Skin of body (tissue), 2 donors: ENCODE results near the gene MOGAT1. TPM values are rescaled to one million over a fixed set of nuclear protein-coding genes. Genes with fewer than 3 reads are reported as not detected.

ENCODE experiments used
- DNase-seq: peaks from one replicate; lab custom pipeline; 2025; lab: John Stamatoyannopoulos, UW
- total RNA-seq: library from RNA; depleted of rRNA; stranded (reverse); fragments of >200 nt; gene quantifications from one replicate; pipeline ENCODE4 v1.2.3, GENCODE V29; 2014

MOGAT1 gene, protein sequence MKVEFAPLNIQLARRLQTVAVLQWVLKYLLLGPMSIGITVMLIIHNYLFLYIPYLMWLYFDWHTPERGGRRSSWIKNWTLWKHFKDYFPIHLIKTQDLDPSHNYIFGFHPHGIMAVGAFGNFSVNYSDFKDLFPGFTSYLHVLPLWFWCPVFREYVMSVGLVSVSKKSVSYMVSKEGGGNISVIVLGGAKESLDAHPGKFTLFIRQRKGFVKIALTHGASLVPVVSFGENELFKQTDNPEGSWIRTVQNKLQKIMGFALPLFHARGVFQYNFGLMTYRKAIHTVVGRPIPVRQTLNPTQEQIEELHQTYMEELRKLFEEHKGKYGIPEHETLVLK
- total RNA-seq = 2.5 TPM

DNA sequence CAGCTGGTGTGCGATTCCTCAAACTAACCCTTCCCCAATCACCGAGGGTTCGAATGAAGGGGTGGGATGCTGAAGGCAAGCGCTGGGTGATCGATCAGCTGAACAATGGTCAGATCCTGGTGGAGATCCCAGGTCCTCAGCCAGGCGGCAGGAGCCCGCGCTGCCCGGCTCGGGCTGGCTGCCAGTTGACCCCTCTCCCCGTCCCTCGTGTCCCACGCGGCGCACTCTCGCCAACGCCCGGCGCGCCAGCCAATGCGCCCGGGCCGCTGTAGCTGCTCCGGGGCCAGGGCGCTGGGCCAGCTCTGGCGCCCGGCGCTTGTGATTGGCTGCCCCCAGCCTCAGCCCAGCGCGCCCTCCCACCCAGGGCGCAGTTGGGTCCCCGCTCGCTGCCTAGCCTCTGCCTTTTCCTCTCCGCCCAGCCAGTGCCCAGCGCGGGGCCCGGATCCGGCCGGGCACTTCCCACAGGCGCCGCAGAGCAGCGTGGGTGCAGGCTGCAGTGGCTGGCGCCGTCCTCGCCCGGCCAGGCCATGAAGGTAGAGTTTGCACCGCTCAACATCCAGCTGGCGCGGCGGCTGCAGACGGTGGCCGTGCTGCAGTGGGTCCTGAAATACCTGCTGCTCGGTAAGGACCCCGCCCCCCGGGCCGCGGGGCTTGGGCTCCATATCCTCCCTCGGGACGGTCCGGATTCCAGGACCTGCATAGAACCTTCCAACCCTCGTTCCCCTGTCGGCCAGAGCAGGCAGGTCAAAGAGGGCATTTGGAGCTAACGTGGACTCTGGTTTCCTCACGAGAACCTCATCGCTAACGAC lies at the start of gene MOGAT1:
Gene MOGAT1, plus strand, starts transcription at position 400 of the 809 bp plus-strand sequence. Its CDS starts 128 bp downstream, at position 528.
- DNase-seq = no peak

DNA sequence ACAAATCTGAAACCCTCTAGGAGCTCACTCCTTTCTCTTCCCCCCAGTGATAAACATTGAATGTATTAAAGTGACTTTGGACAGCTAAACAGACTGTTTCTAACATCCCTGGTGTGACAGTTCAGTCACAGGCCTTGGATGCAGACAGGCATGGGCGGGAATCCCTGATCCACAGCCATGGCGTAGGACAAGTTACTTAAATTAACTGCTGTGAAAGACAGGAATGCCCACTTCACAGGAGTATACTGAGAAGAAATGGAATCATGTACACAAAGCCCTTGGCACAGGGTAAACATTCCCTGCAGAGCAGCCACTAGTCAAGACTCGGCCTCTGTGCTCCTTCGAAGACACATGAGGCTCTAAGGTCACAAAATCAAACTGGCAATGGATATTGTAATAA lies 49.6 kb upstream of the MOGAT1 start:
- DNase-seq = no peak

DNA sequence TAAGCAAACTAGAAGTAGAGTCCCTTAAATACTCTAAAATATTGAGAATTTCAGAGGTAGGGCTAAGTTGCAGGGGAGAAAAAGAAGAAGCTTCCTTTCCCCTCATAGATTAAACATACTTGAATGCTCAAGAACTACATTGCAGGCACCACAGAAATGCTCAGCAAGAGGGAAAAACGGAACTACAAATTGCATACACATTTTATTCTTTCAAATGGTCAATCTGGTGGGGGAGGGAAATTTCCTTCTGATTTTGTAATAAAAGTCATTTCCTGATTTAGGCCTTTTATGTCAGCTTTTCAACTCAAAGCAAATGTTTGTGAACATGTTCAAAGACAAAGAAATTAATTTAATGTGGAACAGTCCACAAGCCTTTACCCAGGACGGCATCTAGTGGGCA lies 48.5 kb upstream of the MOGAT1 start:
- no peak for DNase-seq

DNA sequence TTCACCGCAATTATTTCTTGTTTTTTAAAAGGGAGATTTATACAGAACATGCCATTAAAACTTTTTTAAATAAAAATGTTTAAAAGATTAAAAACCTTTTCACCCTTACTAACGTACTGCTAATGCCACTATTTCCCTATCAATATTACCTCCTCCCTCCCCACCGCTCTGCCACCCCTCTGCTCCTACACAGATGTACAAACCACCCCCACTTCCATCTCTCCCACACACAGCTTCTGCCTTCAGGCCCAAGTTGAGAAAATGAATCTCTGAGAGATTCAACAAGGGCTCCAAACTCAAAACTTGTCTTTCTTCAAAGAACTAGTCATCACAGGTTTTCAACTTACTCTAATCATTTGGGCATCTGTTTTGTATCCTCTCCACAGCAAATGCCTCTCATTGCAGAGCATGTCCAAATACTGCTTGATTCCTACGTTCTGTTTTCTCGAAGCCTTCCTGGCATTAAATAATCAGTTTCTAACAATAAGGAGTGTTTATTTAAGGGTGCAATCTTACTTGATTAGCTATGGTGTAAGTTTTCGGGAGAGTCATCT lies 47.6 kb upstream of the MOGAT1 start:
- no peak for DNase-seq

DNA sequence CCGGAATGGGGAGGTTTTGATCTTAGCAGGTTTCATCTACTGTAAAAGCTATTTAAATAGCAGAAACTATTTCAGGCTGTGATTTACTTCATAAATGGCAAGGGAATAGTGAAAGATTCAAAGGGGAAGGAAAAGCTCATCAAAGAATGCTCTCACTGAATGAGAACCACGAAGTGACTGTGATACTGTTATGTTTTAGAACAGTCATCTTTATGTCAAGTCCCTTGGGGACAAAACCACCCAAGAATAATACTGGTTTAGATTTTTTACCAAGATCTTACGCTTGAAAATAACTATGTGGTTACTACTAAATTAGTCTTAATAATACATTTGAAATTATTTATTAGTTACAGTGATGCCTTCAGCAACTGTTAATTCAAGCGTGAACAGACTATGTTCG lies 43.7 kb upstream of the MOGAT1 start:
- no peak for DNase-seq

DNA sequence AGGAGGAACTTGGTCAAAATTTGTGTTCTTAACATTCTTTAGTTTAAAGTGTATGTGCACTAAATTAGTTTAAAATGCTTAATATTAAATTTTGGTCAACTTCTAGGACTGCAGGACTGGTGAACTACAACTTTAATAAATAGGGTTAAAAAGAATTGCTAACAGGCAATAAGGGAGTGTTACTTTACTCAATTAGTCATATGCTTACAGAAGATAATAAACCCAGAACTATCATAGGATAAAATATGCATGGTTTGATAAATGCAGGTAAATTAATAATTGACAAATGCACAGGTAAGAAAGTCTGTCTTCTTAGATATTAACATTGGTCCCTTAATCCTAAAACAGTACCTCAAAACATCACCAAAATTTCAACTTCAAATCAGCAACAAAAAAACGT lies 36.2 kb upstream of the MOGAT1 start:
- no peak for DNase-seq

DNA sequence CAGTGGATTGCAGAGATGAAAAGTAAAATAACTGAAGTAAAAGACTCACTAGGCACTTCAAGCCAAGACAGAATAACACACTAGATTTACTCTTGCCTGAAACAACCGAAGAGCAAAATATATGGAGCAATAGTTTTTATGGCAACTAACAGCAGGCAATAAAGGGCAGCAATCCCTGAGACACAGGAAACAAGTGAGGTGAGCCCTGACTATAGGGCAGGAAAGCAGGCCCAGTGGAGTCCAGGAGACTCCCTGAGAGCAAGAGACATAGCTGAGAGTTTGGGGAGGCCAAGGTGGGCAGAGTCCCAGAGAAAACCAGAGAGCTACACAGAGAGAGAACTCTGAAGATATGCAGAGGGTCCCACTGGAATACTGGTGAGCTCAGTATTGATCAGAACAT lies 34.4 kb upstream of the MOGAT1 start:
- DNase-seq = no peak

DNA sequence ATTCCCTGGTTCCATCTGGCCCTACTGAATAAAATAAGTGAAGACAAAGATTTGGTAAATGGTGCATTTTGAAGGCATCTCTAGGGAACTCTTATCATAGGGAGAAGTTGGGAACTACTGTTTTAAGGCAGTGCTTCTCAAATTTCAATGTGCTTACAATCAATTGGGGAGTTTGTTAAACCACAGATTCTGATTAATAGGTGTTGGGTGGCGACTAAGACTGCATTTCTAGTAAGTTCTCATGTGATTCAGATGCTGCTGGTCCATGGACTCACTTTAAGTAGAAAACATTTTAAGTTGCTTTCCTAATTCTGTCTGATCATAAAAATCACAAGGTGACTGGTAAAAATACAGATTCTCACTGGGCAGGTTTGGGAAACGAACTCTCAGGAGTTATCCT lies 30.1 kb upstream of the MOGAT1 start:
- no peak for DNase-seq

DNA sequence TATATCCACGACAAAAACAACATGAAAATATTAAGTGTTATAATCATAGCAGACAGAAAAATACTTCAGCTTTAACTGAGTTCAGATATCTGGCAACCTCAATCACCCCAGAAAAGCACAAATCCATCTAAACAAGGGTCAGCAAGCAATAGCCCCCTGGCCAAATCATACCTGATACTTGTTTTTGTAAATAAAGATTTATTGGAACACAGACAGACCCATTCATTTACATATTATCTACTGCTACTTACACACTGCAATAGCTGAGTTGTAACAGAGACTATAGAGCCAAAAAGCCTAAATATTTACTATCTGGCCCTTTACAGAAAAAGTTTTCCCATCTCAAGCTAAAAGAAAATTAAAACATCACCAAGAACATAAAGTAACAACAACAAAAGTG lies 28.3 kb upstream of the MOGAT1 start:
- DNase-seq = no peak

DNA sequence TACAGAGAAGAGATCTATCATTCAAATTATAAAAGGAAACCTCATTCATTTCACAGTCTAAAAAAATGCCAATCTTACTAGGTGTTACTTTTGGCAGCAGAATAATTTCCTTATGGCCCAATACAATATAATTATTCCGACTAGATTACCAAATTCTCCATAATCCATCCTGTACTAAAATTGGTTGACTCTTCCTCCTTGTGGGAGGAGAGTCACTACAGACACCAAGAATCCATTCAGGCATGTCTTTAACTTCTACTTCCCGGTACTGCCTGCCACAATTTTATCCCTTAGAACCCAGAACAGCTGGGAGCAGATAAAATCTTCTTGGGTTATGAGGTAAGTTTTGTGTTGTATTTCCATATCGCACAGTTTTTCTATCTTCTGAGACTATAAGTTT lies 25.4 kb upstream of the MOGAT1 start:
- DNase-seq = no peak

DNA sequence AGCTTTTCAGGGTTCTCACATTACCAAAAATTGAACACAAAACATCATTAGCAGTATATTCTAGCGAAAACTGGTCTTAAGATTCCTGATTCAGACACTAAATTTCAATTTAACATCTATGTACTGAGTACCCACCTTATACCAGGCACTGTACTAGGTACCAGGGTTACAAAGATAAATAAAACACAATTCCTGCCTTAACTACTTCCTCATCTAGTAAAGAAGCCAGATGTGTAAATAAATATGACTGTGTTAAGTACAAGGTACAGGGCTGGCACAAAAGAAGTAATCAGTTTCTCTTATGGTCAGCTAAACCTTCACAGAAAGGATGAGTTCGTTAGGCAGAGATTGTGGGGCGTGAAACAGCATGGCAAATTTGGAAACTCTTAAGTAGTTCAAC lies 21.7 kb upstream of the MOGAT1 start:
- no peak for DNase-seq

DNA sequence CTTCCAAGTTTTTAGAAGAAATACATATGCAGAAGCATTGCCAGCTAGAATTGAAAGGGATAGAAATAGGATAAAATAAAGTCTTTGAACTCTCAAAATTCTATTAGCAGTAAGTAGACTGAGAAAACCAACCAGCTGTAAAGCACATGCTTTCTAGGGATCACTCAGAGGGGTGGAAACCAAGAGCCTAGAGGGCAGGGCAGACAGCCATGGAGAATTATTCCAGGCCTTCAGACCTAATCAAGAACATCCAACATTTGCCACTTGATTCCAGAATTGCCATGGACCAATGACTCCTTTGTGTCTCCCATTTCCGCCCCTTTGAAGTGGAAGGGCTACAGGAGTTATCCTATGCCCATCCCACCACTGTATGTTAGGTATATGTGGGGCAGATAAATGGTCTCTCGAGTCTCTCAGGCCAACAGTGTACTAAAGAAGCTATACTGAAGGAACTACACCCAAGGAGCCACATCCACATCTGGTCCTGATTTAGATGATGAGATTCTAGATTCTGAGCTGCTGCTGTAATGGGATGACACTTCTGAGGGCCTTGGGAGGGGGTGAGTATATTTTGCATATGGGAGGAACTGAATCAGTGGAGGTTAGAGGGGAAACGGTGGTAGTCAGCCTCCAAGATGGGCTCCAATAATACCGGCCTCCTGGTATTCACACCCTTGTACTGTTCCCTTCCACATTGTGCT lies 19.6 kb upstream of the MOGAT1 start:
- DNase-seq = peak; percentile 66

DNA sequence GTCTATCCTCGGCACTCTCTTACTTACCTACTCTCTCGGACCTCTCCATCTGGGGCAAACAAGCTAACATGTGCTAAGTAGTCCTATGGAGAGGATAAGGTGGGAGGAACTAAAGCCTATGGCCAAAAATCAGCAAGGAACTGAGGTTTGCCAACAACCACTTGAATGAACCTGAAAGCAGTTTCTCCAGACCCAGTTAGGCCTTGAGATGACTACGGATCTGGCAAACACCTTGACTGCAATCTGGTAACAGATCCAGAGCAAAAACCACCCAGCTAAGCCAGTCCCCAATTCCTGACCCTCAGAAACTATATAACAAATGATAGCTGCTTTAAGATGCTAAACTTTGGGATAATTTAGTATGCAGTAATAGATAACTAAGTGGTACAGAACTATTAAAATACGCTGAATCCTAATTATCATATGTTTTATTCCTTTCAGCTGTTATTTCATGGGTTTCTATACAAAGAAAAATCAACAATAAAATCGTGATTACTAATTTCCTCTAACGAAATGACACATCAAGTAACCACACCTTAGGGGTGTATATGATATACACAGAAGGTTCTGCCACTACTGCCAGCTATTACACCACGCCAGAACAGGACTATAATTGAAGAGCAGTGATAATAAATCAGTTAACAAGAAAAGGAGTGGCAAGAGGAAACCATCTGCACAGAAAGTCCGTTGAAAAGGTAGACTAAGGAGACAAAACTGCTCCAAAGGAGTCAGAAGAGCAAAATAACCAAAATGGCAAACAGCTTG lies 18.8 kb upstream of the MOGAT1 start:
- no peak for DNase-seq

DNA sequence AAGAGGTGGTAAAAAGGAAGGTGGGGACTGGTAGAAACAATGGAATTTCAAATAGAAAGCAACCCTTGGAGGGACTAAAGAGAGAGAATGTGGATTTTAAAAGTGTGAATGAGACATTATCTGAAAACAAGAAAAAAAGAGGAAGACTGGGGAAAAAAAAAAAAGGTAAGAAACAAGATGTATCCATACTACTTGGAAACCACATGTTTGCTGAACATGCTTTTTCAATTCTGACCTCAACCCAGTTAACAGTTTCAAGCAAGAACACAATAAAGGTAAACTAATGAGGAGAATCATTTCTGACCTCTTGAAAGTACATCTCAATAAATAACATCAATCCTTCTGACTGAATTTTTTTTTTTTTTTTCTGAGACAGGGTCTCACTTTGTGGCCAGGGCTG lies 18.2 kb upstream of the MOGAT1 start:
- DNase-seq = no peak

DNA sequence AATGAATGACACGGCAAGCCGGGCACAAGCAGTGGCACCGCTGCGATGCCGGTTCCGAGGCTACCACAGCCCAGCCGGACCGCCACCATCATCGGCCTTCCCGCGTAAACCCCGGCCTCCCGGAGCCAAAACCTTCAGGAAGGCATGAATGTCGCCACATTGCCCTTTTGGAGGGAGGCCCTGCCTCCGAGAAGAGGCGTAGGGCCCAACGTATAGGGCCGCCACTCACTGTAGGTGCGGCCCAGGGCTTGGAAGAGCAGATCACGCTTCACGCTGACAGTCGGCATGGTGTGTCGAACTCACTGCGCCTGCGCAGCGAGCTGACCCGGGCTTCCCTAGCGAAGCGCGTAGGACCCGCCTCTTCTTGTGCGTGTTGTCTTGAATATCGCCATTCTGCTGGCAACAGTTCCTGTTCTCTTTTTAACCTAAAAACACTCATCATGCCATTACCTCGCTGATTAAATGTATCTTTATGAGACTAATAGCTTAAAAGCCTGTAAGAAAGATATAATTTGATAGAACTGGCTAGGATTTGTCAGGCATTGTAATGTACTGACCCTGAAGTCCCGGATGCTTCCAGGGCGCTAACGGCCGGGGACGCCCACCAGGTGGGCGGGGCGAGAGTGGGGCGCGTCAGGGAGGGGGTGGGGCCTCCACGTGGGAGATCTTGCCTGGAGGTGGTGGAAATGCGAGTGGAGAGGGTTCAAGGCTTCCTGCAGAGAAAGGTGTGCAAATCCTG lies 15.5 kb upstream of the MOGAT1 start, which contains the start of gene FARSB:
Gene FARSB, minus strand, starts transcription at position 306 of the 739 bp plus-strand sequence. Its CDS starts 19 bp downstream, at position 287.
- peak; percentile 98 for DNase-seq

DNA sequence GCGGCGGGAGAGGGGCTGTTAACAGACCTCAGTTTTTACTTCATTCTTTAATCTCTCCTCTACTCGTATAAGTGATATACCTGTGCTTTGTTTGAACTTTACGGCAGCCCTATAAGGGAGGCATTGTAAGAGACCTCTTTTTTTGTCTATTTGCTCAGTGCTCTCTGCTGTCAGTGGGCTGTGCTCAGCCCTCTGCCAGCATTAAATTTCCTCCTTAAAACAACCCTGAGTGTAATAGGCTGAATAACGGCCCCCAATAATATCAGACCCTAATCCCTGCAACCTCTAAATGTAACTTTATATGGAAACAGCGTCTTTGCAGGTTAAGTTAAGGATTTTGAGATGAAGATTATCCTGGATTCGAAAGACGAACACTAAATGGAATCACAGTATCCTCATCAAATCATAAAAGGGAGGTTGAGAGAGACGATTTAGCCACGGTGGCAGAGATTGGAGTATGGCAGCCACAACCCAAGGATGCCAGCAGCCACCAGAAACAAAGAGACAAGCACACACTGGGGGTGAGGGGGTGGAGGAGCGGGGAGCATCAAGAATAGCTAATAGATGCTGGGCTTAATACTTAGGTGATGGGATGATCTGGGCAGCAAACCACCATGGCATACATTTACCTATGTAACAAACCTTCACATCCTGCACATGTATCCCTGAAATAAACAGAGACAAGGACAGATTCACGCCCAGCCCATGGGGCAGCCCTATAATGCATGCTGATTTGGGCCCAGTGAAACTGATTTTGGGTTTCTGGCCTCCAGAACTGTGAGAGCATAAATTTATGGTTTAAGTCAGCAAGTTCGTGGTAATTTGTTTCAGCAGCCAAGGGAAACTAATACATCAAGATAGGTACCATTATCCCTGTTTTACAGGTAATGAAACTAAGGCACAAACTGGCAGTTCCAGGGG lies 14.7 kb upstream of the MOGAT1 start:
- no peak for DNase-seq

DNA sequence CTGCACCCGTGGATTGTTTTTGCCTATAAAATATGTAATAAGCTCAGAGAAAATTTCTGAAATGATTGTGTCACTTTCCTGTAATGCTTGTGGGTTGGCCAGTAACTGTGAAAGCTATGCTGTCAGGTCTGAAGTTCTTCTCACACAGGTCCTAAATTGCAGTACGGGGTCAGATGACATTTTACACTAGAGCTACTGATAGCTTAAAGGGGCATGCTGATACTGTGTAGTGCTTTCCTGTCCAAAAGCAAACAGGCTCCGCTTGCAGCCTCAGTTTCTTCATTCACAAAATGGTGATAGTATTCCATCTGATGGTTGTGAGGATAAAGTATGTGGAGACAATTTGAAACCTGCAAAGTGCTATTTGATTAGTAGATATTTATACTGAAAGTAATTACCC lies 8.0 kb upstream of the MOGAT1 start:
- DNase-seq = no peak

DNA sequence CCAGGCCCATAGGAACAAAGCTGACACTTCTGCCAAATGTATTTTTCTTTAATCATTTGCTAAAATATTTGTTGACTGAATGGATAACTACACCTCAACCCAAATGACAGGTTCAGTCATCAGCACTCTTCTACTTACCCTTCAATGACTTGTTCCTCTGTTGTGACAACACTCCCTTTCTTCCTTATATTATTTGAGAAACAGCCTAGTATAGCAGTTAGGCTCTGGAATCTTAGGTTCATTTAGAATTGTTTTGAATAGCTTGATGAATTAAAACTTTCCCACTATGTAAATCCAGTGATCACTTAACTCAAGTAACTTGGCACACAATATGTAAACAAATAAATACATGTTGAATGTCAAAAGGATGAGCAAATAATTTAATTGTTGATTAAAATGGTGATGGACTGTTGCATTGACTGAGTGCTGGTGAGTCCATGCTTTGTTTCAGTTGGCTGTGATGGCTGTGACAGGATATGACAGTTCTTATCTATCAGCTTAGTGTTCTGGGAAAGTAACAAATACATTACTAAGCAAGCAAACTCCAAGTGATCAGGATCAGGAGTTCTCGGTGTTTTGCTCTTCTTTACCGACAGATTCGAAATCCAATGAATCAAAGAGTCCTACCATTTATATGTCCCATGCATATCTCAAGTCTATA lies 2.8 kb upstream of the MOGAT1 start:
- no peak for DNase-seq

DNA sequence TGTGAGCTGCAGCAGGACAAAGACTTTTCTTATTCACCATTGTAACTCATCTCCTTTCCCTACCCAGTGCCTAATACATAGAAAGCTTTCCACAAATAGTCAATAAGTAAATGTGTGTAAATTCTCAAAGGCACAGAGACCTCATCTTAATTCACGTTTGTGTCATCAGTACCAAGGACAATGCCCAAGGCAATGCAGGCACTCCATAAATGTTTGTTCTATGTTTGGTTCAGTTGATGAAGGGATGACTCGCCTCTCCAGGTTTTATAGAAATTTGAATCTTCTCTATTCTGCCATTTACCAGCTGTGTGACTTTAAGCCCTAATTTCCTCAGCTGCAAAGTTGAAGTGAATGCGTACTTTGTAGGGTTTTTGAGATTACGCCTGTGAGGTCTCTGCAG lies 2.1 kb upstream of the MOGAT1 start:
- no peak for DNase-seq
